GM18519 (cell line): ENCODE results near the gene EIF2AK3.
"Not testable (repeated sequence)": the region's sequence is repeated elsewhere in the genome, so short reads cannot be mapped to it uniquely, and the experiment has no call there.

ENCODE experiments used
- ATAC-seq: cut with Tn5 transposase; IDR thresholded peaks from one replicate; pipeline ENCODE4 v1.9.1; 2021; ENCODE audit warnings: mild to moderate bottlenecking, moderate library complexity; ENCODE audit not compliant: unreplicated experiment, low FRiP score

Gene EIF2AK3

GRCh38 chr2:88627055-88627855, at the start of gene EIF2AK3:
EIF2AK3 (minus strand) TSS chr2:88627464; CDS start chr2:88627274, 190 bp downstream.
- ATAC-seq = peak; percentile 88

- no peak for ATAC-seq
Observed at GRCh38 chr2:88673363-88673762, 46.1 kb upstream of the EIF2AK3 start.

- no peak for ATAC-seq
Observed at GRCh38 chr2:88671786-88672427, 44.6 kb upstream of the EIF2AK3 start.

- ATAC-seq = peak; percentile 75
Observed at GRCh38 chr2:88669482-88670214, 42.4 kb upstream of the EIF2AK3 start.

- ATAC-seq = no peak
Observed at GRCh38 chr2:88668862-88669261, 41.6 kb upstream of the EIF2AK3 start.

- ATAC-seq = no peak
Observed at GRCh38 chr2:88667219-88667618, 40.0 kb upstream of the EIF2AK3 start.

GRCh38 chr2:88666576-88666975, 39.3 kb upstream of the EIF2AK3 start:
- no peak for ATAC-seq

- ATAC-seq = no peak
Observed at GRCh38 chr2:88660622-88661021, 33.4 kb upstream of the EIF2AK3 start.

GRCh38 chr2:88659538-88659915, 32.3 kb upstream of the EIF2AK3 start:
- ATAC-seq = no peak

- no peak for ATAC-seq
Observed at GRCh38 chr2:88658881-88659537, 31.7 kb upstream of the EIF2AK3 start.

GRCh38 chr2:88658326-88658725, 31.1 kb upstream of the EIF2AK3 start:
- ATAC-seq = no peak

GRCh38 chr2:88657131-88657530, 29.9 kb upstream of the EIF2AK3 start:
- ATAC-seq = no peak

GRCh38 chr2:88656690-88657089, 29.4 kb upstream of the EIF2AK3 start:
- ATAC-seq = no peak

GRCh38 chr2:88654714-88655113, 27.4 kb upstream of the EIF2AK3 start:
- no peak for ATAC-seq

GRCh38 chr2:88651646-88652045, 24.4 kb upstream of the EIF2AK3 start:
- no peak for ATAC-seq

GRCh38 chr2:88645291-88645882, 18.1 kb upstream of the EIF2AK3 start:
- not testable (repeated sequence) for ATAC-seq

GRCh38 chr2:88642278-88642677, 15.0 kb upstream of the EIF2AK3 start:
- ATAC-seq = no peak

GRCh38 chr2:88641330-88641729, 14.1 kb upstream of the EIF2AK3 start:
- ATAC-seq = no peak

- ATAC-seq = no peak
Observed at GRCh38 chr2:88639865-88640264, 12.6 kb upstream of the EIF2AK3 start.

- no peak for ATAC-seq
Observed at GRCh38 chr2:88638743-88639142, 11.5 kb upstream of the EIF2AK3 start.
